ENCODE data around the gene LHFPL2. TPM values are rescaled to one million over a fixed set of nuclear protein-coding genes. Genes with fewer than 3 reads are reported as not detected.

Gene LHFPL2
- total and polyA plus RNA-seq, 2 experiments from 2014 or later: 10.6 to 50.8 TPM

DNA sequence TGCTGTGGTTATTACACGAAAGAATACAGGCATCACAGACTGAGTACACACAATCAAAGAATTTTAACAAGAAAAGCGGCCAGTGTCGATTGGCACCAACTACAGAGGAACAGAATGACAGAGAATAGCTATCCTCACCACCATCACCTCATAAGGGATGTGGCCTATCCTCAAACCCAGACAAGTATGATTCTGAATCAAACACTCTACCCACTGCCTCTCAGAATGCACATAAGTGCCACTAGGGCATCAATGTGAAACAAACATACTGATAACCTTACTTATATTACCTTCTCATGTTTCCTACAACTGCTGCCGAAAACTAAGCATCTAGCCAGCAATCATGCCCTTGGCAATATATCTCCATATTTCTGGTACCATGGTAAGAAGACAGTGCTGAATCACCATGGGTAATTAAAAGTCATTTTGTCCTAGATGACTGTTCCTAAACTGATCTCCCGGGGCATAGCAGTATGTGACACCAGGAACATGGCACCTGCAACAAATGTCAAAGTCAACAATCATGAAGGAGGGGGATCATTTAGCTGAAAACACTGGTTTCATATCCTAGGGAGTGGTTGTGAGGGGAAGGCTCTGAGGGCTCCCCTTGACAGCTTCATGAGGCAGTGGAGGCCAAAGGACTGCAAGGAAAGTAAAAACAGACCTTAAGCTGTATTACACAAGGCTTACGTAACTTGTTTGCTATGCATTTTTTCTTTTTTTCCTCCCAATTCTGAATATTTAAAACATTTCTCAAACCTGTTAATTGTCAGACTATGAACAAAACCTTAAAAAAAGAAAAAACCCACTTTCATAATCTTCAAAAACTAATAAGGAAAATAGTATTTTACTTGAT is 88.3 kb downstream of the LHFPL2 start:
- Histone ChIP-seq H3K4me3 (no peak overlapping the region), H3K79me2 (replicated peaks; ENCODE audit: insufficient read depth) (peaks cover 39% of the 10 kb centered on the region), H3K4me1 (ENCODE audit: insufficient read depth) (peaks cover 5% of the 10 kb centered on the region; the same call in 1 of the 2 replicates), H3K4me2 (no peak overlapping the region), H4K20me1 (replicated peaks; ENCODE audit: insufficient read depth) (peaks cover 9% of the 10 kb centered on the region), H3K9me2 (ENCODE audit: insufficient read depth) (0 out of 2 replicates have a peak, but pooled peaks cover 4% of the 10 kb centered on the region), H3F3A (replicated peaks; ENCODE audit: low read depth) (no peaks in the 10 kb centered on the region), H3K36me3 (ENCODE audit: insufficient read depth) (no peaks in the 10 kb centered on the region), H2AFZ (no peak overlapping the region), H3K27me3 (ENCODE audit: insufficient read depth) (no peaks in the 10 kb centered on the region), H3K27ac (ENCODE audit: low read depth) (no peak overlapping the region; the same call in 1 of the 2 replicates)
- Mint-ChIP-seq H3K4me1 (peaks cover 20% of the 10 kb centered on the region), H3K27ac (no peak overlapping the region), H3K9me3 (no peaks in the 10 kb centered on the region), H3K36me3 (ENCODE audit: low read depth) (peaks cover 11% of the 10 kb centered on the region; the same call in 1 of the 3 replicates), H3K4me3 (no peak overlapping the region), H3K27me3 (ENCODE audit: insufficient read depth, low read depth, poor library complexity) (no peaks in the 10 kb centered on the region)
- ATAC-seq (no peak), DNase-seq (ENCODE audit: low spot score) (no peak)
- no peak for TF ChIP-seq ZNF331 (CRISPR knock-in tag; IDR thresholded peaks at IDR 0.05; ENCODE audit: low read depth)
- TF ChIP-seq EZH2phosphoT487 (IDR thresholded peaks at IDR 0.05; ENCODE audit: unreplicated experiment): no peak
- TF ChIP-seq ZNF114 (CRISPR knock-in tag; IDR thresholded peaks at IDR 0.05): no peak
- TF ChIP-seq POLR2AphosphoS5 (IDR thresholded peaks at IDR 0.05; ENCODE audit: low read depth): no peak
- TF ChIP-seq, protein P1, sequence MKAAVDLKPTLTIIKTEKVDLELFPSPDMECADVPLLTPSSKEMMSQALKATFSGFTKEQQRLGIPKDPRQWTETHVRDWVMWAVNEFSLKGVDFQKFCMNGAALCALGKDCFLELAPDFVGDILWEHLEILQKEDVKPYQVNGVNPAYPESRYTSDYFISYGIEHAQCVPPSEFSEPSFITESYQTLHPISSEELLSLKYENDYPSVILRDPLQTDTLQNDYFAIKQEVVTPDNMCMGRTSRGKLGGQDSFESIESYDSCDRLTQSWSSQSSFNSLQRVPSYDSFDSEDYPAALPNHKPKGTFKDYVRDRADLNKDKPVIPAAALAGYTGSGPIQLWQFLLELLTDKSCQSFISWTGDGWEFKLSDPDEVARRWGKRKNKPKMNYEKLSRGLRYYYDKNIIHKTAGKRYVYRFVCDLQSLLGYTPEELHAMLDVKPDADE (IDR thresholded peaks at IDR 0.05): no peak
- TF ChIP-seq JUNB (IDR thresholded peaks at IDR 0.05; ENCODE audit: unreplicated experiment): no peak

DNA sequence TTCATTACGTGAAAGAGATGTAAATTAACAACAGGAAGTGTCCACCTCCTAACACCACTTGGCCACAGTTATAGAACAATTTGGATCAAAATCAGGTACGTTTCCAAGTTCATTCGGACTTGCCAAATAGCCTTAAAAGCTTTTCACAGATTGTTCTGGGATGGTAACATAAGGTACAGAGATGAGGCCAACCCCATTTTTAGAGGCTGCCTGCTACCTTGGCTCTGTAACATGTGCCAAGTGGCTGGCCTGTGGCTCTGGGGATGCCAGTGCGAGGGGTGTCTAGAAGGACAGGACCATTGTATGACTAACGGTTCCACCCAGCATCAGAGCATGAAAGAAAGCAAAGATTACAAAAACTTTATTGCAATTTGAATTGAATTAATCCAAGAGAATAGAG is 91.0 kb downstream of the LHFPL2 start:
- H3K4me3 Mint-ChIP-seq: no peak overlapping the region
- H3K27ac ChIP-seq (ENCODE audit: low read depth): no peak overlapping the region
- peaks cover 12% of the 10 kb centered on the region for H4K20me1 ChIP-seq (replicated peaks; ENCODE audit: insufficient read depth)
- no peaks in the 10 kb centered on the region; the same call in 1 of the 2 replicates for H3K36me3 ChIP-seq (ENCODE audit: insufficient read depth)
- no peak overlapping the region for H3K4me2 ChIP-seq
- DNase-seq (ENCODE audit: low spot score) (no peak), ATAC-seq (no peak)
- no peak overlapping the region for H3K4me3 ChIP-seq
- H3K9me2 ChIP-seq (ENCODE audit: insufficient read depth): 0 out of 2 replicates have a peak, but pooled peaks cover 4% of the 10 kb centered on the region
- H3K9me3 Mint-ChIP-seq: no peaks in the 10 kb centered on the region
- H3K27me3 ChIP-seq (ENCODE audit: insufficient read depth): no peaks in the 10 kb centered on the region
- peaks cover 10% of the 10 kb centered on the region for H3K36me3 Mint-ChIP-seq (ENCODE audit: low read depth)
- no peak overlapping the region for H3K27ac Mint-ChIP-seq
- peaks cover 5% of the 10 kb centered on the region; the same call in 1 of the 2 replicates for H3K4me1 ChIP-seq (ENCODE audit: insufficient read depth)
- peaks cover 18% of the 10 kb centered on the region for H3K4me1 Mint-ChIP-seq
- TF ChIP-seq STAT1 (IDR thresholded peaks at IDR 0.05; ENCODE audit: unreplicated experiment): no peak
- TF ChIP-seq CREB1 (CRISPR knock-in tag; IDR thresholded peaks at IDR 0.05; ENCODE audit: low read depth): no peak
- no peak for TF ChIP-seq ZNF114 (CRISPR knock-in tag; IDR thresholded peaks at IDR 0.05)
- no peak for TF ChIP-seq EZH2 (IDR thresholded peaks at IDR 0.05; ENCODE audit: low read depth, unreplicated experiment)
- no peak for TF ChIP-seq POLR2AphosphoS5 (IDR thresholded peaks at IDR 0.05; ENCODE audit: low read depth)
- peaks cover 41% of the 10 kb centered on the region for H3K79me2 ChIP-seq (replicated peaks; ENCODE audit: insufficient read depth)
- no peak overlapping the region for H2AFZ ChIP-seq
- H3F3A ChIP-seq (replicated peaks; ENCODE audit: low read depth): no peaks in the 10 kb centered on the region
- H3K27me3 Mint-ChIP-seq (ENCODE audit: insufficient read depth, low read depth, poor library complexity): peaks cover 3% of the 10 kb centered on the region
